Effector memory CD8-positive, alpha-beta T cell (primary cell): ENCODE results near the gene BLOC1S1.

Experiments
- ATAC-seq: fragments of 150-1000 bp; cut with Tn5 transposase; replicated peaks from 2 replicates; pipeline ENCODE4 v1.10.0; 2021; ENCODE audit warnings: mild to moderate bottlenecking, moderate library complexity
- DNase-seq, 3 experiments: peaks; one replicate each; pipeline ENCODE4 v3.0.0; 2021
- H3K27ac Mint-ChIP-seq, 2 donors: one replicate each; pipeline ENCODE4 v1.8.0; 2022; ENCODE audit warnings: mild to moderate bottlenecking in 2 of 2, mixed read lengths in 2 of 2, moderate library complexity in 2 of 2
- H3K27me3 Mint-ChIP-seq, 2 donors: one replicate each; pipeline ENCODE4 v1.8.0; 2022; ENCODE audit warnings: mixed read lengths in 2 of 2
- H3K36me3 Mint-ChIP-seq: one replicate; pipeline ENCODE4 v1.8.0; 2022; ENCODE audit warnings: mild to moderate bottlenecking, moderate library complexity, mixed read lengths; ENCODE audit not compliant: insufficient read depth
- H3K4me1 Mint-ChIP-seq, 2 donors: one replicate each; pipeline ENCODE4 v1.8.0; 2022; ENCODE audit warnings: low read depth in 2 of 2, mixed read lengths in 2 of 2
- H3K4me3 Mint-ChIP-seq, 2 donors: one replicate each; pipeline ENCODE4 v1.8.0; 2022; ENCODE audit warnings: mild to moderate bottlenecking in 2 of 2, mixed read lengths in 2 of 2, moderate library complexity in 2 of 2
- H3K9me3 Mint-ChIP-seq, 2 donors: one replicate each; pipeline ENCODE4 v1.8.0; 2022; ENCODE audit warnings: mixed read lengths in 2 of 2

BLOC1S1 gene

DNA sequence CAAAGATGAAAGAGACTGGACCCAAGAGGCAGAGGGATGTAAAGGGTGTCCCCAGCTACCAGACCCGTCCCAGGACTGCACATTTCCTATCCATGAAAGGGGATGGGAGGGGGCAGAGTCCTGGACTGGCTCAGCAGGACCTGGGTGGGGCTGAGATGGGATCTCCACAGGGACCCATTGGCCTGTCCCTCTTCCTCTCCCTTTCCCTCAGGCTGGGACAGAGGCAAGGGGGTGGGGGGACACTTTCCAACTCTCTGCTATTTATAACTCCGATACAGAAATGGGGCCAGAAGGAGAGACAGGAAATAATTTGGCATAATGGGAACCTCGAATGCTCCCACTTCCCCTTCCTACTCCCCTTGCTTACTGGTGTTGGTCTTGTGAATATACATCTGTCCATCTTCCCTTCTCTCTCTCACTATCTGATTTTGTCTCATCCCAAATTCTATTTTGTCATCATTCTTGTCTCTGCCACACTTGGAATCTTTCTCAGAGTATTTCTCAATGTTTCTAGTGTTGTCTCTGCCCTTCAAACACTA lies 7.1 kb upstream of the BLOC1S1 start:
- H3K9me3 Mint-ChIP-seq = no peaks in the 10 kb centered on the region
- ATAC-seq = no peak
- H3K27me3 Mint-ChIP-seq = peaks cover 32 to 45% of the 10 kb centered on the region in 2 donors

DNA sequence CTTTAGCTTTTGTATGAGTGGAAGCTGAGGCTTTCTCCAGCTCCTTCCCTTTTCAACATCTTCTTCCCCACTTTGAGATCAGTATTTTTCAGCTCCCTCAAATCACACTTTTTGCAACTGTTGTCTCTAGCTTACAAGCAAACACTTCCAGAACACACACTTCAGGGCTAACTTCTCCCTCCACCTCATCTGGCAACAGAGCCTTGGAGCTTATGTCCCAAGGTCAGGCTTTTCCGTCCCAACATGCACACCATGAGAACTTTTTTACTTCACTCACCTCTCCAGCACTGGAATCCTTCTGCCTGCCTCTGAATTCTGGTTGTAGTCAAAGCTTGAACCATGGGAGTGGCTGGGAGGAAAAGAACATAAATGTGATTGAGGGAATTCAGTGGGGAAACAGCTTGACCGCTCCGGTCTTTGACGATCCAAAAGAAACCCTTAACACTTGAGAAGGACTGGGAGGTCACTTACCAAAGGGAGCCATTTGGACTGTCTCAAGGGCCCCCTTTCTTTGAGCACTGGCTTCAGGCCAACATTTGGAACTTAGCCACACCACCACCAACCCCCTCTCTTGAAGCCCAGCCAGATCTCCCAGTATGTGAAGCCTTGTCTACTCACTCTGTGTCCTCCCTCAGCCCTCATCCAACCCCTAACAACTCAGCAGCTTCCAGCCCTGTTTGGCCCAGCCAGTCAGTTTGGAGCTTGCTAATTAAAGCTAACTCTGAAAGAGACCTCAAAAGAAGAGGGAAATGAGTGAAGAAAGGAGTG lies 3.9 kb upstream of the BLOC1S1 start:
- H3K27me3 Mint-ChIP-seq = peaks cover 26 to 36% of the 10 kb centered on the region in 2 donors
- ATAC-seq (no peak), DNase-seq (no peak)
- no peak overlapping the region for H3K4me3 Mint-ChIP-seq
- peaks cover 23 to 27% of the 10 kb centered on the region in 2 donors for H3K4me1 Mint-ChIP-seq
- H3K36me3 Mint-ChIP-seq = peaks cover 17% of the 10 kb centered on the region
- peaks cover 0 to 1% of the 10 kb centered on the region in 2 donors for H3K9me3 Mint-ChIP-seq
- H3K27ac Mint-ChIP-seq = no peak overlapping the region

More for the DNA sequence above, 7.1 kb upstream of the BLOC1S1 start:
- Mint-ChIP-seq H3K36me3 (no peaks in the 10 kb centered on the region), H3K27ac (no peak overlapping the region), H3K4me3 (peak overlapping the region; percentile 79 to 85), H3K4me1 (peaks cover 15 to 19% of the 10 kb centered on the region in 2 donors)
- DNase-seq = no peak

DNA sequence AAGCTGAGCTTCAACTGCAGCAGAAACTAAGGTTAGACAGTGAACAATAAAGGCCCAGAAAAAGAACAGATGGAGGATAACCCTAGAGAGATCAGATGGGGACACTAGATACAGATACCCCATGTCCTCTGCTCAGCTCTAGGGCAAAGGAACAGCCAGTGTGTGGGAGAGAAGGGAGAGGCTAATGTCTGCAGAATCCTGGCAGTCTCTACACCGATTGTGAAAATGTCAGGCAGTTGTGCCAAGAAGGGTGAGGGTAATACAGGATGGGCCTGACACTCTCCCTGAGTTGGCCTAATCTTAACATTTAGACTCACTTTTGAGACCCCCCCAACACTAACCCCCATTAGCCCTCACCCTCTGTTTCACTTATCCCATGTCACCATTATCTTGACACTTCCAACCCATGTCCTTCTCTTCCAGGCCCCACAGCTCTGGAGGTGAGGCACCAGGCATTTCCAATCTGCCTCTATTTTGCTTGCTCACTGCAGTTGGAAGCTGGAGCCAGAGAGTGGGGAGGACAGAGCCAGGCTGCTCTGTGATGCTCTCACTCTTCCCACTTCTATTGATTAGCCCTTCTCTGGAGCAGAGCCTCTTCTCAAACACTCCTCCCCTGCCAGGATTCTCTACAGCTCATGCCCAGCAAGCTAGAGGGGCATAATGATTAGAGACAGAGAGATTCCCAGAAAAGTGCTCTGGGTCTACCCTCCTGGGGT lies 3.0 kb upstream of the BLOC1S1 start:
- Mint-ChIP-seq H3K4me1 (peaks cover 24 to 31% of the 10 kb centered on the region in 2 donors), H3K9me3 (peaks cover 0 to 1% of the 10 kb centered on the region in 2 donors), H3K27me3 (peaks cover 22 to 29% of the 10 kb centered on the region in 2 donors), H3K27ac (no peak overlapping the region), H3K4me3 (no peak overlapping the region), H3K36me3 (peaks cover 17% of the 10 kb centered on the region)
- DNase-seq (no peak), ATAC-seq (no peak)

DNA sequence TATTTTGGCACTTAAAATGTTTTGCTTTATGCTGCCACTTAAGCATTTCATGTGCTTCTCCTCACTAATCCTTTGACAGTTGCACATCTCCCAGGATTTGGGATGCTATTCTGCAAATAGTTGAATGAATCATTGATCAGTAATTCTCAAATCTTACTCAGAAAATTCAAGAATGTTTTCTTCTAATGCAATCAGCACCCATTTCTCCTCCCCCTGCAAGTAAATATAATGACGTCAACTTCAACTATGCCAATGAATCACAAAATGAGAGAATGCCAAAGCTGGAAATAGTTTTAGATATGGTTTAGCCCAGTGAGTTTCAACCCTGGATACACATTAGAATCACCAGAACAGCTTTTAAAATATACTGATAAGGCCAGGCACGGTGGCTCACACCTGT lies 2.1 kb upstream of the BLOC1S1 start:
- Mint-ChIP-seq H3K36me3 (peaks cover 17% of the 10 kb centered on the region), H3K9me3 (peaks cover 0 to 1% of the 10 kb centered on the region in 2 donors), H3K27me3 (peaks cover 14 to 21% of the 10 kb centered on the region in 2 donors), H3K4me1 (peaks cover 22% of the 10 kb centered on the region in 2 donors), H3K4me3 (no peak overlapping the region), H3K27ac (no peak overlapping the region)
- DNase-seq (no peak), ATAC-seq (no peak)

DNA sequence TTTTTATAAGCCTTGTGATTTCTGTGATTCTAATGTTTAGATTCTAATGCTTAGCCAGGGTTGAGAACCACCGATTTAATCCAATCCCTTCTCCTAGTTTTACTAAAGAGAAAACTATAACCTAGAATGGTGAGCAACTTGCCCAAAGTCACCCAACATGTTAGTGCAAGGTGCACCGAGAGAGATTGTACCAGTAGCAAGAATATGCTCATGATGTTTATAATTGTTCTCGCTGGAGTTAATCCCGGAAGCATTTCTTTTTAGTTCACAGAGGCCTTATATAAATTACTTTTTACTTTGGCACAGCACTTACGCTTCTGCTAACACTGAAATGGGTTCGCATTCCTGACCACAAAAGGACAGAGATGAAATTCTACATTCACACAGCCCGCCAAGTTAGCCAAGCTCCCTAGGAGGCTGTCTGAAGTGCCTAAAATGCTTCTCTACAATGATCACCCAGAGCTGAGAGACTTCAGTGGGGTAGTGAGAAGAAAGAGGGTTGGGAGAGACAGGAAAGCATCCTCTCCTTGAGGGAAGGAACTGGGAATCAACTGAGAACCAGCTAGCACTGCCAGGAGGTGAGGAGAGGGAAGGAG lies 579 bp upstream of the BLOC1S1 start:
- Mint-ChIP-seq H3K27me3 (peaks cover 0 to 8% of the 10 kb centered on the region in 2 donors), H3K27ac (peak overlapping the region; percentile 97), H3K4me1 (peaks cover 18 to 21% of the 10 kb centered on the region in 2 donors), H3K4me3 (peak overlapping the region; percentile 92 to 94), H3K9me3 (peaks cover 0 to 1% of the 10 kb centered on the region in 2 donors), H3K36me3 (peaks cover 17% of the 10 kb centered on the region)
- DNase-seq (no peak), ATAC-seq (no peak)

DNA sequence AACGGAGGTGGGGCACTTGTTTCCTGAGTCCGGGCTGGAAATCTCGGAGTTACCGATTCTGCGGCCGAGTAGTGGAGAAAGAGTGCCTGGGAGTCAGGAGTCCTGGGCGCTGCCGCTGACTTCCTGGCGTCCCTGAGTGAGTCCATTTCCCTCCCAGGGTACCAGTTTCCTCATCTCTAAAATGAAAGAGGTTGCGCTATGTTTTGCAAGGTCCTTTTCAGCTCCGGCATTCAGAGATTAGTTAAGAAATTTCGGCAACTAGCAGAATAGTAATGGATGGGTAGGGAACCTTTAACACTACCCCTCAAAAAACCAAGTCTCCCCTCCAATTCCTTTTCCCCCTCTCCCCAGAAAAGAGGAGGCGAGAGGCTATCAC lies 724 bp downstream of the BLOC1S1 start:
- H3K27ac Mint-ChIP-seq = peak overlapping the region; percentile 97
- peak overlapping the region; percentile 92 to 94 for H3K4me3 Mint-ChIP-seq
- DNase-seq (no peak), ATAC-seq (no peak)
- H3K36me3 Mint-ChIP-seq = peaks cover 17% of the 10 kb centered on the region
- peaks cover 18 to 24% of the 10 kb centered on the region in 2 donors for H3K4me1 Mint-ChIP-seq
- H3K9me3 Mint-ChIP-seq = peaks cover 0 to 1% of the 10 kb centered on the region in 2 donors
- peaks cover 0 to 7% of the 10 kb centered on the region in 2 donors for H3K27me3 Mint-ChIP-seq

DNA sequence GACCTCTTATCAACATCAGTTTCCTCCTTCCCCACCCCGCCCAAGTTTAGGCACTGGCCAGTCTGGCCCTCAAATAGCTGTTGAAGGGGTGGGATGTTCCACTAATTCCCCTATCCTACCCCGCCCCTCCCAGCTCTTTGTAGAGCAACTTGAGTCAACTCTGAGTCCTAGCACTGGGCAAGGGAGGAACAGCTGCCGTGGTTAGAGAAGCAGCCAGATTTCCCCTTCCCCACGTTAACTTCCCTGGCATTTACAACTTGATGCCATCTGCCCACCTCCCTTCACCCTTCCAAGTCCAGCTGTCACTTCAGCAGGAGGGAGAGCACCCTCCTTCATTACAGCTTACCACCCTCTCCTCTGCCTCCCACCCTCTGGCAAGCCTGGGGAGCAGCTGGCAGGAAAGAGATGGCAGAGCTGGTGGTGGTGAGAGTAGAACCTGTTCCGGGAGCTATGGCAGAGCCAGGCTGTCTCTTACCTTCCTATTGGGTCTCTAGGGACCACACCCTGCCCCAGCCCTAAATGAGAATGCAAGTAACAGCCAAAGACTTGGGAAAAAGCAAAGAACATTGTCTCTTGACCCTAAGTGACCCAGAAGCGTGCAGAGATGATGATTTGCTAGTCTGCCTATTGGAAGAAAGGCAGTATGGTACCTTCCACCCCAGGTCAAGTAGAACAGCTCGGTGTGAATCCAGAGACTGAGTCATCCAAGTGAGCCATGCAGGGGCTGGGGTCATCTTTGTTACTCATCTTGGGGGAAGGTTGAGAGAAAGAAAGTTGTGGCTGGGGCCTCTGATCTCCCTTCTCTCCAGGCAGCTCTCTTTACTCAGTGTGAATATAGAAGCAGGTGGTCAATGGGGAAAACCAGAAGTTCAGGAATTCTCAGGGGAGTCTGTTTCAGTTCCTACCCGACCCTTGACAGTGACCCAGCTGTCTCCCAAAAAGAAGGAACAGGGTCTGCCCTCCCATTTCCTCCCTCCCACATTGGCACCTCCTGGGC lies 1.5 kb downstream of the BLOC1S1 start:
- ATAC-seq (no peak), DNase-seq (no peak)
- peaks cover 18 to 24% of the 10 kb centered on the region in 2 donors for H3K4me1 Mint-ChIP-seq
- H3K9me3 Mint-ChIP-seq = peaks cover 0 to 1% of the 10 kb centered on the region in 2 donors
- peaks cover 17% of the 10 kb centered on the region for H3K36me3 Mint-ChIP-seq
- peak overlapping the region; percentile 97 for H3K27ac Mint-ChIP-seq
- H3K4me3 Mint-ChIP-seq = peak overlapping the region; percentile 92 to 94
- no peaks in the 10 kb centered on the region for H3K27me3 Mint-ChIP-seq

DNA sequence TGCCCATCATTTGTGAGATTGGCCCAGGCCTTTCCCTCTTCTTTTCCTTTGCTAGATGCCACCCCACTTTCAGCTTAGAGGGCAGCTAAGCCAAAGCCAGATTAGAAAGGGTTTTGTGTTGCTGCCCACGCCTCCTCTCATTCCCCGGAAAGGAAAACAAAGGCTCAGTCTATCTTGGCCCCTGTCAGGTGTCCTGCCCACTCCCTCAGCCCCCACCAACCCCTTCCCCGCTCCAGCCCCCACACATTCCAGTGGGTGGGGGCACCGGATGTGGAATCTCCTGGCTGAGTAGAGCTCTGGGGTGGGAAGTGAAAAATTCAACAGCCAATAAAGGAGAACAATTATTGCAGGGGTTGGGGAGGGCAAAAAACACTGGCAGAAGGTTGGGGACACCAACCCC lies 2.2 kb downstream of the BLOC1S1 start:
- peak overlapping the region; percentile 67 to 97 for H3K27ac Mint-ChIP-seq
- peaks cover 17% of the 10 kb centered on the region for H3K36me3 Mint-ChIP-seq
- no peak for ATAC-seq
- H3K4me3 Mint-ChIP-seq = peak overlapping the region; percentile 92 to 94
- H3K9me3 Mint-ChIP-seq = peaks cover 0 to 1% of the 10 kb centered on the region in 2 donors
- peaks cover 18 to 24% of the 10 kb centered on the region in 2 donors for H3K4me1 Mint-ChIP-seq
- DNase-seq = no peak
- no peaks in the 10 kb centered on the region for H3K27me3 Mint-ChIP-seq

DNA sequence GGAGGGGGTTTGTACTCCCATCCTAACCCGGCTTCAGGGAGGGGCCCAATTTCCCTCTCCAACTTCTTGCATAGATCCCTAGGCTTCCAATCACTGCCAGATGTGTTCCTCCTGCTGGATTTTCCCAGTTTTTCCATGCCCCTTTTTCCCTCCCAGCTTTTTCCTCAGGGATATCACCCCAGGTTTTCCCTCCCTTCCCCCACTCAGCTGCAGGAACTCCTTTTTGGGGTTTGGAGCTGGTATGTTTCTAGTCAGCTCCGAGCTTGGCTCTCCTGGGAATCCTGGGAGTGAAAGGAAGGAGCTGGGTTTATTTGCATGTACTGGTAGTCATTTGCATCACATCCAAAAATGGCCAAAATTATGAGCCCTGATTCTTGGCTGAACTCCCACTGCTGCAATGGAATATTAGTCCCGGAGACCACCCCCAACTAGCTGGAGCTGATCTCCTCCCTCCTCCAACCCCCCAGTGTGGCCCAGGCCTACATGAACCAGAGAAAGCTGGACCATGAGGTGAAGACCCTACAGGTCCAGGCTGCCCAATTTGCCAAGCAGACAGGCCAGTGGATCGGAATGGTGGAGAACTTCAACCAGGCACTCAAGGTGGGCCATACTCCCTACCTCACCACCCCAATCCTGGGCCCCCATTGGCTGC lies 2.9 kb downstream of the BLOC1S1 start:
- Mint-ChIP-seq H3K36me3 (peaks cover 18% of the 10 kb centered on the region), H3K4me3 (no peak overlapping the region)

DNA sequence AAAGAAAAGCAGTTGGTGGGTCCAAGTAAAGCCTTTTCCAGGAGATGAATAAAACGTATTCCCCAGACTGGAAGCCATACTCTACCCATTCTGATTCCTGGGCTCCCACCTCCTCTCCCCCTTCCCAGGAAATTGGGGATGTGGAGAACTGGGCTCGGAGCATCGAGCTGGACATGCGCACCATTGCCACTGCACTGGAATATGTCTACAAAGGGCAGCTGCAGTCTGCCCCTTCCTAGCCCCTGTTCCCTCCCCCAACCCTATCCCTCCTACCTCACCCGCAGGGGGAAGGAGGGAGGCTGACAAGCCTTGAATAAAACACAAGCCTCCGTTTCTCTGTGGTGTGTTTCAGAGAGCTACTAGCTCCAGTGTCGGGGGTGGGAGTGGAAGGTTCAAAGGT lies 3.5 kb downstream of the BLOC1S1 start:
- Mint-ChIP-seq H3K4me1 (peaks cover 18 to 24% of the 10 kb centered on the region in 2 donors), H3K9me3 (peaks cover 0 to 1% of the 10 kb centered on the region in 2 donors), H3K27ac (no peak overlapping the region), H3K36me3 (peaks cover 19% of the 10 kb centered on the region), H3K4me3 (no peak overlapping the region), H3K27me3 (no peaks in the 10 kb centered on the region)
- no peak for ATAC-seq
- no peak for DNase-seq

More for the DNA sequence above, 2.9 kb downstream of the BLOC1S1 start:
- ATAC-seq = no peak
- H3K27ac Mint-ChIP-seq = peak overlapping the region in 1 of 2 donors; percentile 67
- H3K9me3 Mint-ChIP-seq = peaks cover 0 to 1% of the 10 kb centered on the region in 2 donors
- DNase-seq = no peak
- H3K4me1 Mint-ChIP-seq = peaks cover 18 to 24% of the 10 kb centered on the region in 2 donors
- no peaks in the 10 kb centered on the region for H3K27me3 Mint-ChIP-seq

DNA sequence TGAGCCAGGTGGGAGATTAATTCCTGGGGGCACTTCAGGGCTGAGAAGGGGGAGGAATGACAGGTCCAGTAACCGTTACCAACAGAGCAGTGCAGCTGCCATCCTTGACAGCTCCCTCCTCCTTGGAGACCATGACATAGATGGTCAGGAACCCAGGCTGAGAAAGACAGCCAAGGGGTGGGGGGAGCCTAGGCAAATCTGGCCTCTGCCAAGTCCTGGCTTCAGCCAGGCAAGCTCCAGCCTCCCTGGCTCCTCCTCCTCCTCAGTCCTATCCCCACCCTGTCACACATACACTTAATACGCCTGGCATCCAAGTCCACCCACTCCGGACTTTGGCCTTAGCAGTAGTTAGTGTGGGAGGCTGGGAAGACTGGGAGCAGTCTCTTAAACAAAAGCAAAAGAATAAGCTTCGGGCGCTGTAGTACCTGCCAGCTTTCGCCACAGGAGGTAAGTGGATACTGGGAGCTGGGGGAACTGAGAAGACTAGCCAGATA lies 4.3 kb downstream of the BLOC1S1 start, which contains the start of gene RDH5:
RDH5 (plus strand) TSS at position 323 of the 494 bp plus-strand sequence. CDS start 792 bp downstream, outside the sequence.
- DNase-seq = no peak
- ATAC-seq = no peak
- Mint-ChIP-seq H3K27ac (no peak within 1 kb of the TSS), H3K4me1 (peaks cover 23 to 29% of the 10 kb centered on the region in 2 donors), H3K27me3 (no peaks in the 10 kb centered on the region), H3K36me3 (peaks cover 16% of the 10 kb centered on the region), H3K4me3 (no peak within 1 kb of the TSS), H3K9me3 (peaks cover 0 to 1% of the 10 kb centered on the region in 2 donors)
